HG03108 (cell line): Measurements from ENCODE around the gene OTUB2.

Source experiments
- ATAC-seq: cut with Tn5 transposase; IDR thresholded peaks from one replicate; pipeline ENCODE4 v1.9.1; 2021; ENCODE audit warnings: moderate library complexity; ENCODE audit not compliant: unreplicated experiment

The OTUB2 gene

DNA sequence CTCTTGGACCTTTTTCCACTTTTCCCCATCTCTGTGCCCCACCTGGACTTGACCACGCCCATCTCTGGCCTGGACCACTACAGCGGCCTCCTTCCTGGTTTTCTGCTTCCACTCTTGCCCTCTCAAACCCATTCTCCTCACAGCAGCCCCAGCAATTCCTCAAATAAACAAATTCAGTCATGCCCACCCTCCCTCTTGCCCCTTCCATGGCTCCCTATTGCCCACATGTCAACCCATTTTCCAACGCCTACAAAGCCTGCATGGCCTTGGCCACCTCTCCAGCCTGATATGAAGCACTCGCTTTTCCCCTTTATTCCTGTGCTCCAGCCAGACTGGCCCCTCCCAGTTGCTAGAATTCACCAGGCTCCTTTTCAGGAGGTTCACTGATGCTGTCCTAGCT lies 5.9 kb upstream of the OTUB2 start:
- no peak for ATAC-seq

- ATAC-seq = no peak
These were observed 5.1 kb upstream of the OTUB2 start for GRCh38 chr14:94021001-94021400.

GRCh38 chr14:94021416-94022157 lies 4.6 kb upstream of the OTUB2 start:
- no peak for ATAC-seq

GRCh38 chr14:94022532-94023411 lies 3.4 kb upstream of the OTUB2 start:
- ATAC-seq = no peak

- no peak for ATAC-seq
These were observed 1.6 kb upstream of the OTUB2 start for GRCh38 chr14:94024549-94024948.

GRCh38 chr14:94025720-94026119 lies 420 bp upstream of the OTUB2 start:
- no peak for ATAC-seq

- no peak for ATAC-seq
These were observed 839 bp downstream of the OTUB2 start for GRCh38 chr14:94026889-94027469.

- ATAC-seq = no peak
These were observed 1.7 kb downstream of the OTUB2 start for GRCh38 chr14:94027566-94028449.

DNA sequence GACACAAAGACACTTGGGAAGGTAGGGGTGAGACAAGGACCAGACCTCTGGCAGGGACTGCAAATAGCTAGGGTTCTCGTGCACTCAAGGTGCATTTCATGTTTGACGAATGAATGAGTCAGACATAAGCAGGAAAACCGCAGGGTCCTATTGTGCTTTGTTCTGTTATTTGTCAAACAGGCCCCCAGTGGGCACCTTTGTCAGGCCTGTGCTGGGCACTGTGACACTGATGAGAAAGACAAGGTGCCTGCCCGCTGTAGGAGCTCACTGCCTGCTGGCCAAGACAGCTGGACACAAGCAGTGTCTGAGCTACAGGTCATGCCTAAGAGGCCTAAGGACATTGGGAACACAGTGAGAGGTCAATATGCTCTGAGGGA lies 2.3 kb downstream of the OTUB2 start:
- no peak for ATAC-seq

DNA sequence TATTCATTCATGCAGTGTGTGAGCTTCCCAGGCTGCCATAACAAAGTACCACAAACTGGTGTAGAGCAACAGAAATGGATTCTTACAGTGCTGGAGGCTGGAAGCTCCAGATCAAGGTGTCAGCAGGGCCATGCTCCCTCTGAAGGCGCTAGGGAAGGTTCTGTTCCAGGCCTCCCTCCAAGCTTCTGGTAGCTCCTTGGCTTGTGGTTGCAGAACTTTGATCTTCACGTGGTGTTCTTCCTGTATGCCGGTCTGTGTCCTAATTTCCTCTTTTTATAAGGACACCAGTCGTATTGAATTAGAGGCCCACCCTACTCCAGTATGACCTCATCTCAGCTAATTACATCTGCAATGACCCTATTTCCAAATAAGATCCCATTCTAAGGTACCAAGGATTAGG lies 3.1 kb downstream of the OTUB2 start:
- no peak for ATAC-seq

GRCh38 chr14:94029671-94030203 lies 3.6 kb downstream of the OTUB2 start:
- ATAC-seq = no peak

DNA sequence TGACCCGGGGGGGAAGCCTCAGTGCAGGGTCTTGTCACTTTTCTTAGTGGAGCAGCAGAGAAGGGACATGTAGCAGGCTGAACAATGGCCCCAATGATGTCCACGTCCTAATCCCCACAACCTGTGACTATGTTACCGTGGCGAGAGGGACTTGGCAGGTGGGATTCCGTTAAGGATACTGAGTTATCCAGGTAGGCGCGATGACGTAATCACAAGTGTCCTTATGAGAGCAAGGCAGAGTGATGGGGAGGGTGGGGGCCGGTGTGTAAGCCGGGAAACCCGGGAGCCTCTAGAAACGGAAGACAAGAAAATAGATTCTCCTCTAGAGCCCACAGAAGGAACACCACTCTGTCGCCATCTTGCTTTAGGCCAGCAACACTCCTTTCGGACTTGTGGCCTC lies 4.4 kb downstream of the OTUB2 start:
- no peak for ATAC-seq

DNA sequence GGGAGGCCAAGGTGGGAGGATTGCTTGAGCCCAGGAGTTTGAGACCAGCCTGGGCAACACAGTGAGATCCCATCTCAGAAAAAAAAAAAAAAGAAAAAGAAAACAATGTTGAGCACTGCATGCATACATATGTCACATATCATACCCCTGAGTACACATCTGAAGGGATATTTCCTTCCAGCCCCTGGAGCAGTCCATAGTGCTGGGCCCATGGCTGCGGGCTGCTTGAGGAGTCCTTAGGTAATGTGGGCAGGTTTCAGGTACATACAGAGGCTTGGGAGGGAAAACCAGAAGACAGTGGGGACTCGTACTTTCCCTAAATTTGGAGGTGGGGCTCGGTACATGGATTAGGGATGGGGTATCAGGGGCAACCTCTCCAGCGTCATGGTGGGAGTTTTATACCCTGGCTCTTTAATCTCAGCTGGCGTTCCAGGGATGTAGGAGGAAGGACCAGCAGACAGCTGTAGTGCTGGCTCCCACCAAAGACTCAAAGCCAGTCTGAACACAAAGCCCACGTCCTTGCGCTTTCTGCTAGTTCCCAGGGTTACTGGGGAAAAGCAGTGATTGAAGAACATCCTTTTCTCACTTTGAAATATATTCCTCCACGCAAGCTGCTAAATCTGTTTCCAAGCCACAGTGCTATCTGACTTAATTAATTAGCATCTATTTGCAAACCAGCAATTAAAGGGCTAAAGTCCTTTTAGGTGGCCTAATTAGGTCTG lies 5.2 kb downstream of the OTUB2 start:
- ATAC-seq = no peak

DNA sequence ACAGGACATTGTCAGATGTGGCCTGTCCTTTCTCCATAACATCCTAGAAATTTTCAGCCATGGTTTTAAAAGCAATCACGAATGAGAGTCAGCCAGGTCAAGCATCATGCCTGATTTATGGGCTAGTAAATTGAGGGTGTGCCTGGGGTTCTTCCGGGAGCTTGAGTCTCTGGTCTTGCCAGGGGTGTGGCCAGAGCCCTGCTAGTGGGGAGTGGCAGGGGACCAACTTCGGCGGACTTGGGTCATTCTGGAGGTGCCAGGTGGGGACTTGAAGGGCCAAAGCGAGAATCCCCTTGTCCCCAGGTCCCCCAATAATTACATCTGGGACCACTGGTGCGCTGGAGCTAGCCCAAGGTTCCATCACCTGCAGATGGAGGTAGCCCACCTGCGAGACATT lies 5.7 kb downstream of the OTUB2 start:
- ATAC-seq = no peak

DNA sequence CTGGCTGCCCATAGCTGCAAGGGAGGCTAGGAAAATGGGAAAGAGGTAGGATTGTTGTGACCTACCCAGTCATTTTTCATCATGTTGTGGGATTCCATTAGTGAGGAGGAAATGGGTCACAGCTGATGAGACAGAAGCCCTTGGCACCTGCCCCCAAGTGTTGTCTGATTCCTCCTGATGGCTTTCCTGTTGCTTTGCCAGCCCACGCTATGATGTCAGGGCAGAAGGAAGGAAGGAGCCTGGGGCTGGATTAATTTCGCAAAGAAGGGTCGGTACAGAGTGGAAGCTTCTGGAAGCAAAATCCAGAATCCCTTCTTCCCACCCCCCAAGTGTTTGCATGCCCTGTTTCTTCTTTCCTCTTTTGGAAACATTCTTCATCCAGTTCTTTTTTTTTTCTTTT lies 8.7 kb downstream of the OTUB2 start:
- ATAC-seq = no peak

- ATAC-seq = peak; percentile 86
These were observed 10.4 kb downstream of the OTUB2 start for GRCh38 chr14:94036313-94037167.

DNA sequence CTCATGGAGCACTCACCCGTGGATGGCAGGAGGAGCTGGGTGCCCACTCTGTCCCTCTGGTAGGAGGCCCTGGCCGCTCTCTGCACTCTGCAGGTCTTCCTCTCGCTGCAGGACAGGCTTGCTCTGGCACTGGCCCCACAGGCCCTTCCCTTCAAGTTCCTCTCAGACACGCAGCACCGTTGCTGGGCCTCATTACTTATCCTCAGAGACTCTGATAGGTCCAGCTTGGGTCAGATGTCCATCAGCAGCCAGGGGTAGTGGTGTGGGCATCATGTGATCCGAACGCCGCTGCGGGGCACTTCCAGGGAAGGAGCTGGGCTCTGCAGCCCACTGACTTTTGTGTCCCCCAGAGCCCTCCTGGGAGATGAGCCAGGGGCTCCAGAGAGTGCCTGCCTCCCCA lies 11.8 kb downstream of the OTUB2 start:
- no peak for ATAC-seq

DNA sequence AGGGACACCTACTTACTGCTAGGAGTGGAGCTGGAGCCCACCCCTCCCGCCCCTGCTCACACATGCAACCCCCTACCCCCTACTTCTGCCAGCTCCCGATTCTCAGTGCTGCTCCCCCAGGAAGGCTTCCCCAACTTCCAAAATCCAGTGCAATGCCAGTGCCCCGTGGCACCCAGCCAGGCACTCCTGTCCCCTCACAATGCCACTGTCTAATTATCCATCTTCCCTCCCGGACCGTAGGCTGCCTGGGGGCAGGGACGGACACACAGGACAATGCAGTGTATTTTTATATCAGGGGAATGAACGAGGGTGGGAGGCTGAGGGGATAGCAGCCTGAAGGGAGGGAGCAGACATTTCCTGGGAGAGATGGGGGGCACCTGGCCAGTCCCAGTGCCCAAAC lies 12.4 kb downstream of the OTUB2 start:
- ATAC-seq = no peak
